HL-60/S4 treated with retinoic acid at 250 ng/mL for 4 days and 3 days (cell line): Measurements from ENCODE around the gene MLLT10.

Experiments
- in situ Hi-C: fragments of 300-500 bp; cut with MboI; formaldehyde crosslinking; loops from 2 replicates; pipeline ENCODE4 v1.7.0; 2022; ENCODE audit warnings: low sequenced_read_pairs

Gene MLLT10

DNA sequence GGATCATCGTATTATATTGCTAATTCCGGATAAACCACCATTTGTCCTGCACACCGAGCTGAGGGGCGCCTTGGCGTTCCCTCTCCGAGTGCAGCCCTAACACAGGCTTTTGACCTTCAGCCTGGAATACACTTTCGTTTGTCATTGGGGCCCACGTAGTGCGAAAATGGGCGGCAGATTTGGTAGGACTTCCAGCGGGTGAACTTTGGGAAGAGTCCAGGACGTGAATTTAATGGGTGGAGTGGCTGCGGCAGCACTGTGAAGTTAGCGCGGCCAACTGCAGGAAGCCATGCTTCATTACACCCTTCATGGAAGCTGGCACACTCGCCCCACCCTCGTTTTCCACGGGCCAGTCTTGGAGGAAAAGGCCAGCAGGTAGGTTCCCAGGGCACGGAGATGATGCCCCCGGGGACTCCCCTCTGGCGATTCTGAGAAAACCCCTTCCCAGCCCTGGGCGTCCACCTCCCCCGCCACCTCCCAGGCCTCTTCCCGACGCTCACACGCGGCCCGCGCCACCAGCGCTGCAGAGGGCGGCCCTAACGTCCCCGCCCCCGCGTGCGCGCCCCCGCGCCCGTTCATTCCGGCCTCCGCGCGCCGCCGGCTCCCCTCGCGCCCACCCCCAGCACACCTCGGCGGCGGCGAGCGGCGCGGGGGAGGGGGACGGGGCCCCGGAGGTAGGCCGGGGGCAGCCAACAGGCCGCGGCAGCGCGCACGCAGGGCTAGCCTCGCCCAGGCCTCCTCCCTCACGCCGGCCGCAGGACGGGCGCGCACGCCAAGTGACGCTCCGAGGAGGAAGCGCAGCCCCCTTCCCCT is at the start of gene MLLT10:
Gene MLLT10, plus strand, starts transcription at position 766 of the 813 bp plus-strand sequence. CDS start 413 bp downstream, outside the sequence.
- in situ Hi-C loops = no loop called here

DNA sequence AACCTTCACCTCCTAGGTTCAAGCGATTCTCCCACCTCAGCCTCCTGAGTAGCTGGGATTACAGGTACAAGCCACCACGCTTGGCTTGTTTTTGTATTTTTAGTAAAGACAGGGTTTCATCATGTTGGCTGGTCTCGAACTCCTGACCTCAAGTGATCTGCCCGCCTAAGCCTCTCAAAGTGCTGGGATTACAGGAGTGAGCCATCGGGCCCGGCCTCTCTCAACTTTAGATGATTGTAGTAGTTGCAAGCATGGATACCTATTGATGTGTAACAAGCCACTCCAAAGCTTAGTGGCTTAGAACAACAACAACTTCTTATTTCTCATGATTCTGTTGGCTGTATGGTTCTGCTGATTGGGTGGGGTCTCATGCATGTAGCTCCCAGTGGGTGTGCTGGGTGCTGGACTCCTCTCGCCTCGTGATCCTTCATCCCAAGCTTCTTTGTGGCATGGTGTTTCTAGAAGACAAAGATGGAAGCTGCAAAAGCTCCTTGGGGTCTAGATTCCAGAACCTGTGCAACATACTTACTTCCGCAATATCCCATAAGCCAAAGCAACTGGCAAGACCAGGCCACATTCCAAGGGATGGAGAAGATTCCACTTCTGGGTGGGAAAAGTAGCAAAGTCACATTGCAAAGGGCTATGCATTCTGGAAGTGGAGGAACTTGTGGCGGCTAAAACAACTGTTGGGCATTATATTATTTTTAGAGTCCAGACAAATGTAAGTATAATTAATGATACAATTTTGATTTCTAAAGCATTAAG is 46.4 kb upstream of the MLLT10 start:
- in situ Hi-C loops = loop anchor here (25.0 kb wide), 3 partner anchors 200 to 1500 kb away; no protein-coding TSS in a partner anchor

DNA sequence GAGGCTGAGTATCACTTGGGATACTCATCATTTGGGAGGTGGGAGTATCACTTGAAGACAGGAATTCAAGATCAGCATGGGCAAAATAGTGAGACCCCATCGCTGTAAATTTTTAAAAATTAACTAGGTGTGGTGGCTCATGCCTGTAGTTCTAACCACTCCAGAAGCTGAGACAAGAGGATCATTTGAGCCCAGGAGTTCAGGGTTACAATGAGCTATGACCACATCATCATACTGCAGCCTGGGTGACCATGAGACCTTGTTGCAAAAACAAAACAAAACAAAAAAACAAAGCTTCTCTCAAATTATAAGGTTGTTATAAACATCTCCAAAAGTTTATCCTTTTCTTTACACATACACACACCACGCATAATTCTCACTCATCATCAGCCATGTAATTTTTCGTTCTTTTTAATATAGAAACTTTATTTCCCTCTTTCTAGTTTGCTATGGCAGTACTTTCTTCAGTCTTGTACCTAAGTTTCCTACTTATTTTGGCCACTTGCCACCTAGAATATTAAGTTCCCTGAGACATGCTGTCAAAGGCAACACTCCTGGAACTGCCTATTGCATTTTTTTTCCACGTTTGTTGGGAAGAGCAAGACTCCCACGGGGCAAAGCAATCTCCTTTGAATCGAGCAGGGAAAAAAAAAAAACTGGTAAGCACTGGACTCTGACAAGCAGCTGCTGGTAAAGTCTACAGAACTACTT is 45.6 kb upstream of the MLLT10 start:
- in situ Hi-C loops = loop anchor here (25.0 kb wide), 3 partner anchors 201 to 1499 kb away; no protein-coding TSS in a partner anchor

GRCh38 chr10:21488957-21489446 is 45.0 kb upstream of the MLLT10 start:
- in situ Hi-C loops = loop anchor here (25.0 kb wide), 3 partner anchors 202 to 1498 kb away; no protein-coding TSS in a partner anchor

- in situ Hi-C loops = loop anchor here (25.0 kb wide), 3 partner anchors 203 to 1497 kb away; no protein-coding TSS in a partner anchor
Observed at GRCh38 chr10:21490028-21490710, 43.9 kb upstream of the MLLT10 start.

DNA sequence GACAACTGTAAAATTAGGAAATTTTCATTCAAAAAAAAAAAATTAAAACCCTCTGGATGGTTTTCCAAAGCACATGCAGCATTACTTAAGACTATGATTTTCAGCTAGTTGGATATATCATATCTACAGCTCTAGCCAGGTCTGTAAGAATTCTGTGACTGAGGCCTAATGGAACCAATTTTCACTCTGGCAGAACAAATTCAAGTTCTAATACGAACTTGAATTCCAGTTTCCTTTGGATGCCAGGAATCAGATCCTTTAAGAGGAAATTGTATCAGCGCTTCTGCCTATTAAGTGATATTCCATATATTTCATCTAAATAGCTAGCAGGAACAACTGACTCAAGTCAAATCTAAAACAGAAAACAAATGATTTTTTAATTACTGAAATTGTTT is 43.3 kb upstream of the MLLT10 start:
- in situ Hi-C loops = loop anchor here (25.0 kb wide), 3 partner anchors 203 to 1497 kb away; no protein-coding TSS in a partner anchor

GRCh38 chr10:21492421-21492820 is 41.6 kb upstream of the MLLT10 start:
- in situ Hi-C loops = loop anchor here (25.0 kb wide), 3 partner anchors 205 to 1495 kb away; no protein-coding TSS in a partner anchor

DNA sequence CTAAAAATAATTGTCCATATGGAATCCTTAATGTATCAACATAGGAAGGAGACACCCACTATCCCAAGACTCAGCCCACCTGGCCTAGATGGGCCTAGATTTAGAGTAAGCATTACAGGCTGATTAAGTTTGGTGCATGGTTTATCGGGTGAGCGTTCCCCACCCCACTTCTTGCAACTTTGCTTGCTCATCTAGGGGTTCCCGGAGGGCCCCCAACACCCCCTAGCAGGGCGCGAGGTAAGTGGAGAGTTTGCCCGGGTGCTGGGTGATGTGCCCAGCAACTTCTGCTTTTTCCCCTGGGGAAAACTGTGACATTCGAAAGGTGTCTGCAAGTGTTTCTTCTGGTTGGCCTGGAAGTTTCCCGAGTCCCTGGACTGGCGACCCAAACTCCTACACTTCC is 40.2 kb upstream of the MLLT10 start:
- in situ Hi-C loops = loop anchor here (25.0 kb wide), 3 partner anchors 206 to 1494 kb away; no protein-coding TSS in a partner anchor

DNA sequence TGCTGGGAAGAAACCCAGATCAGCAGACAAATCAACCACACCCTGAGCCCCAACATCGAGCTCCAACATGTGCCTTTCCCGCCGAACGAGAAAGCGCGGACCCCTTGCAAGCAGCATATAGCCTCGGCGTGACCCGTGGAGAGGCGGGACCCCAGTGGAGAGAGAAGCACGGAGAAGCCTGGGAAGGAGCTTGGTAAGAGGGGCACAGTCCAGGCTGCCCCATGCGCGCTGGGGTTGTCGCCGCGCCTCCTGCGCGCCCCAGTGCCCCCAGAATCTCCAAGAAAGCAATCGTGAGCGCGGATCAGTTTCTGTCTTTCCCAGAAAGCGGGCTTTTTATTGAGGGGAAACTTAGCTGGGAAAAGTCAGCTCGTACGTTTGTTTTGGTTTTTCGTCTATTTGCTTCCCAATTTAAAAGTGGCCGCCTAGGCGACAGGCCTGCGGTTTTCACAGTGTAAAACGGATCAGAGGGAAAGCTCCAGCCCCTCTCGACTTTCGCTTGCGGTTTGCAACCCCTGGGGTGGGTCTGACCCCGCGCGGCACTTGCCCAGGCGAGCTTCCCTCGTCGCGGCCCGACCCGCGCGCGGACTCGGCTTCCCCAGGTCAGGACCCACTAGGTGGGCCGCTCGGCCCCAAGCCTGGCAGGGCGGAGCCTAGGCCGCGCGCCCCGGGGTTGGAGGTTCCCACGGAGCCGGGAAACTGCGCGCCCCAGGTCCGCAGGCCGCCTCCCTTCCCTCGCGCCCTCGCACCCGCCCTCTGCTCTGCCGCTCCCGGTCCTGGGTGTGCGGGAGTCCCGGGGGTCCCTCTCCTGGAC is 39.6 kb upstream of the MLLT10 start:
- in situ Hi-C loops = loop anchor here (25.0 kb wide), 3 partner anchors 207 to 1493 kb away; no protein-coding TSS in a partner anchor

DNA sequence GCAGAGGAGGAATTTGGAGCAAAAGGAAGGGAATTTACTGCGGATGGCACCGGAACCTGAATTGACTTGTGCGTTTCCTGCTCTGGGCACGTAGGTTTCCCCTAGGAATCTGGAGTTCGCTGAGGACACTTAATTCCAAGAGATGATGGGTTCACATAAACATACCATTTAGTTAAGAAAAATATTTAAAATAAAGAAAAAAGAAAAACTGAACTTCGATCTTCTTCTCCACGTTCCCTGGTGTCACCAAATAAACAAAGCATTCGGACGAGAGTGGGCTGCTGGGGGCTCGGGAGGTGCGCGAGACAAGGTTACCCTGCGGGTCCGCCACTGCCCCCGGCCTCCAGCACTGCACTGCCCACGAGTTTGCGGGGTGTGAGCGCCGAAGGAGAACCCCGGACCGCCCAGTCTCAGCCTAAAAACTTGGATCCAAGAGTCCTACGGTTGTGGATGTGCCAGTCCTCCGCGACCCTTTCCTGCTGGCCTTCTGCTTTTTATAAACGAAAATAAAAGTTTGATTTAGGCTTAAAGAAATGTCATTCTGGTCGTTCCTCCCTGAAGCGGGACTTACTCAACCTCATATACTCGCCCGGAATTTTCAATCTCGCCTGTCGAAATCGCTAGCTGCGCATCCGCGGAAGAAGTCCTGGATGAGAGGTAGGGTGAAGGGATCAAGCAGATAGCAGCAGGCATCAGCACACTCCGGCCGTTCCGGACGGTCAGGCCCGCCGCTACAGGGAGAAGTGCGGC is 38.9 kb upstream of the MLLT10 start:
- in situ Hi-C loops = loop anchor here (25.0 kb wide), 3 partner anchors 208 to 1492 kb away; no protein-coding TSS in a partner anchor

- in situ Hi-C loops = loop anchor here (25.0 kb wide), 3 partner anchors 209 to 1491 kb away; no protein-coding TSS in a partner anchor
Observed at GRCh38 chr10:21495752-21496342, 38.2 kb upstream of the MLLT10 start.

DNA sequence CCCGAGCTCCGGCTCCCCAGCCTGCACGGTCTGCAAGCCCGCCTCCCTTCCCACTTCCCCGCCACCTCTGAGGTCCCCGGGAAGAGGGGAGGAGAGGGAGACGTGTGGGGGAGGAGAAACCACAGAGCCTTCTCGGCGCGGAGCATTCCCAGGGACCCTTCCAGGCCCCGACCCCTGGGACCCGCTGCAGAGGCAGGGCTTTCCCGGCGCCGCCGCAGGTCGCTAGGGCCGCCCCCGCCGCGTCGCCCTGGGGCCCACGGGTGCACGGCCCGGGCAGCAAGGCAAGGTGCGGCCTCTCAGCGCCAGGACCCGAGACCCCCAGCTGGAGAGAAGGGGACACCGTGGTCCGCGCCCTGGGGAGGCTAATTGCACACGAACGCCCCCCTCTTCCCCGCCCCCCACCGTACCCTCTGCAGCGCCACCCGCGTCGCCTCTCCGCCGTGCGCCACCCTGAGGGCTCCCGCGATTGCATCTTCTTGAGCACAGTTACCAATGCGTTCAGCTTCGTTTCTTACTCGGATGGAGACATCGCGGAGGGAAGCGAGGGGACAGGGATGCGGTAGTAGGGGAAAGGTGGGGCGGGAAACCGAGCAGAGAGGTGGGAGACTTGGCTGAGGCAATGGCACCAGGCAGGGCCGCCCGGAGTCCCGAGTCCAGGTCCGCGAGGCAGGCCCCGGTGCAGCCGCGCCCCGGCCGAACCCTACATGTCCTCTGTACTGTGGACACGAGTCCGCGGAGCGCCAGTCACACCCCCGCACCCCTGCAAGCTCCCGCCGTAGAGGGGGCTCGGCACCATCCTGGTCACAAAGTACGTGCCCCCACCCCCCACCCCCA is 37.5 kb upstream of the MLLT10 start:
- in situ Hi-C loops = loop anchor here (25.0 kb wide), 3 partner anchors 209 to 1491 kb away; no protein-coding TSS in a partner anchor

- in situ Hi-C loops = loop anchor here (25.0 kb wide), 3 partner anchors 210 to 1490 kb away; no protein-coding TSS in a partner anchor
Observed at GRCh38 chr10:21497177-21497807, 36.7 kb upstream of the MLLT10 start.

GRCh38 chr10:21498377-21498776 is 35.7 kb upstream of the MLLT10 start:
- in situ Hi-C loops = loop anchor here (25.0 kb wide), 3 partner anchors 211 to 1489 kb away; no protein-coding TSS in a partner anchor

DNA sequence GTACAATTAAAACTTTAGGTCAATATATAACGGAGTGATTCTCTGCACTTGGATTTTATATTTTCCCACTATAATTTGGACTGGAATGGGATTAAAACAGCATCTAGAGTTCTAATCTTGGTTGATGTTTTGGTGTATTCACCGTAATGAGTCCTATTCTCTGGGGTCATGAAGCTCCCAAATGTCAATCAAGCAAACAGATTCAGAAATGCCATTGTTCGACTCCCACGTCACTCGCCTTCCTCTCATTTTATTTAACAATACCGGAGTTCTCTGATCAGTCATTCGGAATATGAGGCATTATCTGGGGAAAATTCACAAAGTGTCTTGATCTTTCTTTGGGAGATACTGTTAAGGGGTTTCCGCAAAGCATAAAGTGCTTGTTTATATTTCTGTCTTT is 35.0 kb upstream of the MLLT10 start:
- in situ Hi-C loops = loop anchor here (25.0 kb wide), 3 partner anchors 212 to 1488 kb away; no protein-coding TSS in a partner anchor
